Epithelial cell of esophagus (primary cell): Measurements from ENCODE around the gene WDR82.

Source experiments
- DNase-seq: peaks from one replicate; pipeline ENCODE4 v3.0.0; 2010; ENCODE audit warnings: low read depth
- H3K4me3 ChIP-seq: 2 replicates; pipeline ENCODE4 v1.5.1; 2011; ENCODE audit warnings: mild to moderate bottlenecking, low read length, control low read depth
- CTCF ChIP-seq: IDR thresholded peaks from 2 replicates; pipeline ENCODE4 v1.5.1; 2011; ENCODE audit warnings: low read depth, mild to moderate bottlenecking, low read length, control low read depth, inconsistent platforms; ENCODE audit not compliant: insufficient read depth; ENCODE audit errors: missing control alignments

WDR82 gene

GRCh38 chr3:52321481-52321880, 43.0 kb upstream of the WDR82 start:
- no peak for TF ChIP-seq CTCF
- no peak overlapping the region for H3K4me3 ChIP-seq
- no peak for DNase-seq

GRCh38 chr3:52319921-52320595, 41.6 kb upstream of the WDR82 start:
- TF ChIP-seq CTCF, result no peak
- no peak overlapping the region for H3K4me3 ChIP-seq
- DNase-seq, result peak; percentile 43

- TF ChIP-seq CTCF, result no peak
- peak; percentile 29 for DNase-seq
- H3K4me3 ChIP-seq, result no peak overlapping the region
Observed at GRCh38 chr3:52318186-52318816, 39.9 kb upstream of the WDR82 start.

- TF ChIP-seq CTCF, result no peak
- H3K4me3 ChIP-seq, result peak overlapping the region; percentile 32
- peak; percentile 70 for DNase-seq
Observed at GRCh38 chr3:52317208-52318000, 39.0 kb upstream of the WDR82 start.

GRCh38 chr3:52315977-52316764, 37.7 kb upstream of the WDR82 start, which contains the start of gene DNAH1:
Gene DNAH1 (plus strand): TSS chr3:52316319. CDS start chr3:52322443, 6,124 bp downstream.
- TF ChIP-seq CTCF, result no peak
- DNase-seq, result no peak
- no peak within 1 kb of the TSS for H3K4me3 ChIP-seq

GRCh38 chr3:52315006-52315405, 36.6 kb upstream of the WDR82 start:
- TF ChIP-seq CTCF, result no peak
- no peak for DNase-seq

More at GRCh38 chr3:52315006-52315405, 36.6 kb upstream of the WDR82 start:
- H3K4me3 ChIP-seq, result no peak overlapping the region
